Measurements from ENCODE around the gene FANCI.
A peak's percentile ranks its signal among the peaks of the same experiment; 100 is the strongest.

FANCI gene

DNA sequence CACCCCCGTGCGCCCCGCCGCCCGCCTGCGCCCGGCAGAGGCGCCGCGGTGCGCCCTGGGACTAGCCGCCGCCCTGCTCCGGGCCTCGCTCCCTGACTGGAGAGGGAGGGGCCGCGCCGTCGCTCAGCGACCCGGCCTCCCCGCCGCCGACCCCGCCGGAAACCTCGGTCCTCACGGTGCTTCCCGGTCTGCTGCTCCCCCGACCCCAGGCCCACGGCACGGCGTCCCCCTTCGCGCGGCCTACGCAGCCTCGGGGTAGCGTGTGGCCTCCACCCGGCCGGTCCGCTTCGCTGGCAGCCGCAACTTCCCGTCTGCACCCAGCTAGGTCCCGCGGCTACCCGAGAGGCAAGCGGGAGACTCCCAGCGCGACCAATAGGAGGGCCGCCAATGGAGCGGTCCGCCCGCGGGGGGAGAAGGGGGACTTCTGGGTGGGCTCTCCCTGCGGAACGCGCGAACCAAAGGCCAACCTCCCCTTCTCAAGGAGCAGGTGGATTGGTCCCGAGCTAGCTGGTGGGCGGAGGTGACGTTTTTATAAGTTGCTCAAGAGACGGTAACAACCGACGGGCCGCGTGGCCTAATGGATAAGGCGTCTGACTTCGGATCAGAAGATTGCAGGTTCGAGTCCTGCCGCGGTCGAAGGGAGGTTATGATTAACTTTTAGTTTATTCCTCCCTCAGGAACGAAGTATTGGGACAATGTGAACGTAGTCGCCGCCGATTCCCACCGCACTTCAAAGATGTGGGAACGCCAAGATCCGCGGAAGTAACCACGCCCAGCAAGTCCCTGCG lies 90.9 kb downstream of the FANCI start, which contains the start of gene POLG (continued):
- TF ChIP-seq ZNF341 (tag by site-specific recombination; IDR thresholded peaks at IDR 0.05; ENCODE audit: low read depth) (no peak; the same call in 1 of the 2 replicates), ZNF530 (tag by site-specific recombination; IDR thresholded peaks at IDR 0.05; ENCODE audit: low read depth) (no peak), ZNF596 (tag by site-specific recombination; IDR thresholded peaks at IDR 0.05) (peak; percentile 31; the same call in 1 of the 2 replicates), ZNF433 (tag by site-specific recombination; IDR thresholded peaks at IDR 0.05; ENCODE audit: low read depth) (no peak), ZNF324 (tag by site-specific recombination; IDR thresholded peaks at IDR 0.05) (peak; percentile 98), KLF10 (tag by site-specific recombination; IDR thresholded peaks at IDR 0.05) (peak; percentile 87), ZNF776 (tag by site-specific recombination; IDR thresholded peaks at IDR 0.05; ENCODE audit: borderline replicate concordance) (no peak), SP7 (tag by site-specific recombination; IDR thresholded peaks at IDR 0.05) (peak; percentile 95), ZNF747 (tag by site-specific recombination; IDR thresholded peaks at IDR 0.05) (0 out of 2 replicates have a peak, but pooled peaks have one; percentile 20), KLF9 (tag by site-specific recombination; IDR thresholded peaks at IDR 0.05; ENCODE audit: low read depth) (peak; percentile 68), ZNF585B (tag by site-specific recombination; IDR thresholded peaks at IDR 0.05) (peak; percentile 3; the same call in 1 of the 2 replicates), ZNF404 (tag by site-specific recombination; IDR thresholded peaks at IDR 0.05) (no peak), ZNF549 (tag by site-specific recombination; IDR thresholded peaks at IDR 0.05) (no peak), ZNF391 (tag by site-specific recombination; IDR thresholded peaks at IDR 0.05; ENCODE audit: borderline replicate concordance, low read depth) (0 out of 2 replicates have a peak, but pooled peaks have one; percentile 91), ZNF37A (tag by site-specific recombination; IDR thresholded peaks at IDR 0.05) (no peak), ZNF266 (tag by site-specific recombination; IDR thresholded peaks at IDR 0.05; ENCODE audit: low read depth) (no peak), SALL2 (tag by site-specific recombination; IDR thresholded peaks at IDR 0.05; ENCODE audit: borderline replicate concordance) (no peak), IKZF3 (tag by site-specific recombination; IDR thresholded peaks at IDR 0.05) (peak; percentile 99), AEBP2 (tag by site-specific recombination; IDR thresholded peaks at IDR 0.05; ENCODE audit: borderline replicate concordance) (no peak), ZNF558 (tag by site-specific recombination; IDR thresholded peaks at IDR 0.05) (peak; percentile 80)
- TF ChIP-seq, protein P1, sequence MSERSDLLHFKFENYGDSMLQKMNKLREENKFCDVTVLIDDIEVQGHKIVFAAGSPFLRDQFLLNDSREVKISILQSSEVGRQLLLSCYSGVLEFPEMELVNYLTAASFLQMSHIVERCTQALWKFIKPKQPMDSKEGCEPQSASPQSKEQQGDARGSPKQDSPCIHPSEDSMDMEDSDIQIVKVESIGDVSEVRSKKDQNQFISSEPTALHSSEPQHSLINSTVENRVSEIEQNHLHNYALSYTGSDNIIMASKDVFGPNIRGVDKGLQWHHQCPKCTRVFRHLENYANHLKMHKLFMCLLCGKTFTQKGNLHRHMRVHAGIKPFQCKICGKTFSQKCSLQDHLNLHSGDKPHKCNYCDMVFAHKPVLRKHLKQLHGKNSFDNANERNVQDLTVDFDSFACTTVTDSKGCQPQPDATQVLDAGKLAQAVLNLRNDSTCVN (tag by site-specific recombination; optimal IDR thresholded peaks at IDR 0.05) = peak; percentile 77
- TF ChIP-seq, protein P2, sequence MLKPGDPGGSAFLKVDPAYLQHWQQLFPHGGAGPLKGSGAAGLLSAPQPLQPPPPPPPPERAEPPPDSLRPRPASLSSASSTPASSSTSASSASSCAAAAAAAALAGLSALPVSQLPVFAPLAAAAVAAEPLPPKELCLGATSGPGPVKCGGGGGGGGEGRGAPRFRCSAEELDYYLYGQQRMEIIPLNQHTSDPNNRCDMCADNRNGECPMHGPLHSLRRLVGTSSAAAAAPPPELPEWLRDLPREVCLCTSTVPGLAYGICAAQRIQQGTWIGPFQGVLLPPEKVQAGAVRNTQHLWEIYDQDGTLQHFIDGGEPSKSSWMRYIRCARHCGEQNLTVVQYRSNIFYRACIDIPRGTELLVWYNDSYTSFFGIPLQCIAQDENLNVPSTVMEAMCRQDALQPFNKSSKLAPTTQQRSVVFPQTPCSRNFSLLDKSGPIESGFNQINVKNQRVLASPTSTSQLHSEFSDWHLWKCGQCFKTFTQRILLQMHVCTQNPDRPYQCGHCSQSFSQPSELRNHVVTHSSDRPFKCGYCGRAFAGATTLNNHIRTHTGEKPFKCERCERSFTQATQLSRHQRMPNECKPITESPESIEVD (tag by site-specific recombination; IDR thresholded peaks at IDR 0.05) = 0 out of 2 replicates have a peak, but pooled peaks have one; percentile 9
- TF ChIP-seq, protein P3, sequence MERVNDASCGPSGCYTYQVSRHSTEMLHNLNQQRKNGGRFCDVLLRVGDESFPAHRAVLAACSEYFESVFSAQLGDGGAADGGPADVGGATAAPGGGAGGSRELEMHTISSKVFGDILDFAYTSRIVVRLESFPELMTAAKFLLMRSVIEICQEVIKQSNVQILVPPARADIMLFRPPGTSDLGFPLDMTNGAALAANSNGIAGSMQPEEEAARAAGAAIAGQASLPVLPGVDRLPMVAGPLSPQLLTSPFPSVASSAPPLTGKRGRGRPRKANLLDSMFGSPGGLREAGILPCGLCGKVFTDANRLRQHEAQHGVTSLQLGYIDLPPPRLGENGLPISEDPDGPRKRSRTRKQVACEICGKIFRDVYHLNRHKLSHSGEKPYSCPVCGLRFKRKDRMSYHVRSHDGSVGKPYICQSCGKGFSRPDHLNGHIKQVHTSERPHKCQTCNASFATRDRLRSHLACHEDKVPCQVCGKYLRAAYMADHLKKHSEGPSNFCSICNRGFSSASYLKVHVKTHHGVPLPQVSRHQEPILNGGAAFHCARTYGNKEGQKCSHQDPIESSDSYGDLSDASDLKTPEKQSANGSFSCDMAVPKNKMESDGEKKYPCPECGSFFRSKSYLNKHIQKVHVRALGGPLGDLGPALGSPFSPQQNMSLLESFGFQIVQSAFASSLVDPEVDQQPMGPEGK (tag by site-specific recombination; IDR thresholded peaks at IDR 0.05) = peak; percentile 73
- TF ChIP-seq, protein P4, sequence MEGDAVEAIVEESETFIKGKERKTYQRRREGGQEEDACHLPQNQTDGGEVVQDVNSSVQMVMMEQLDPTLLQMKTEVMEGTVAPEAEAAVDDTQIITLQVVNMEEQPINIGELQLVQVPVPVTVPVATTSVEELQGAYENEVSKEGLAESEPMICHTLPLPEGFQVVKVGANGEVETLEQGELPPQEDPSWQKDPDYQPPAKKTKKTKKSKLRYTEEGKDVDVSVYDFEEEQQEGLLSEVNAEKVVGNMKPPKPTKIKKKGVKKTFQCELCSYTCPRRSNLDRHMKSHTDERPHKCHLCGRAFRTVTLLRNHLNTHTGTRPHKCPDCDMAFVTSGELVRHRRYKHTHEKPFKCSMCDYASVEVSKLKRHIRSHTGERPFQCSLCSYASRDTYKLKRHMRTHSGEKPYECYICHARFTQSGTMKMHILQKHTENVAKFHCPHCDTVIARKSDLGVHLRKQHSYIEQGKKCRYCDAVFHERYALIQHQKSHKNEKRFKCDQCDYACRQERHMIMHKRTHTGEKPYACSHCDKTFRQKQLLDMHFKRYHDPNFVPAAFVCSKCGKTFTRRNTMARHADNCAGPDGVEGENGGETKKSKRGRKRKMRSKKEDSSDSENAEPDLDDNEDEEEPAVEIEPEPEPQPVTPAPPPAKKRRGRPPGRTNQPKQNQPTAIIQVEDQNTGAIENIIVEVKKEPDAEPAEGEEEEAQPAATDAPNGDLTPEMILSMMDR (tag by site-specific recombination; IDR thresholded peaks at IDR 0.05) = no peak
- TF ChIP-seq, protein P5, sequence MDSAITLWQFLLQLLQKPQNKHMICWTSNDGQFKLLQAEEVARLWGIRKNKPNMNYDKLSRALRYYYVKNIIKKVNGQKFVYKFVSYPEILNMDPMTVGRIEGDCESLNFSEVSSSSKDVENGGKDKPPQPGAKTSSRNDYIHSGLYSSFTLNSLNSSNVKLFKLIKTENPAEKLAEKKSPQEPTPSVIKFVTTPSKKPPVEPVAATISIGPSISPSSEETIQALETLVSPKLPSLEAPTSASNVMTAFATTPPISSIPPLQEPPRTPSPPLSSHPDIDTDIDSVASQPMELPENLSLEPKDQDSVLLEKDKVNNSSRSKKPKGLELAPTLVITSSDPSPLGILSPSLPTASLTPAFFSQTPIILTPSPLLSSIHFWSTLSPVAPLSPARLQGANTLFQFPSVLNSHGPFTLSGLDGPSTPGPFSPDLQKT (IDR thresholded peaks at IDR 0.05; ENCODE audit: borderline replicate concordance, low read depth, low read length) = no peak

All from HEK293 (cell line).